Measurements from ENCODE around the gene ADAM17.
A peak's percentile ranks its signal among the peaks of the same experiment; 100 is the strongest.
"Not testable (repeated sequence)": the region's sequence is repeated elsewhere in the genome, so short reads cannot be mapped to it uniquely, and the experiment has no call there.

ADAM17 gene

GRCh38 chr2:9565436-9566153 lies 10.0 kb upstream of the ADAM17 start:
- no peak for DNase-seq

DNA sequence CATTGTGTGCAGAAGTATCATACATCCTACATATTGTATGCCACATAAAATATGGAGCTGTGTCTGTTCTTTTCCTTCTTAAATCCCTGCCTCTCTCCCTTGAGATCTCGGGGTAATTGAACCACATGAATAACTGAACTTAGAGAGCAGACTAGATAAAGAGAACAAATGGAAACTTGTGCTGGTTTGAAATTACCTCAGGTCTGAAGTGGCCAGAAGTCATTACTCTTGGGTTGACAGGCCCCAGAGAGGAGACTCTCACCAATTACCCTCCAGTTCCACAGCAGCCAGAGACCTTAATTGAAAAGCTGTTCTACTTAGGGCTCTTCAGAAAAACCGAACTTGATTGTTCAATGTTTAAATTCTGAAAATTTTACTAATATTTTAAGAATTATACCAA lies 5.0 kb upstream of the ADAM17 start:
- DNase-seq: no peak

- no peak for DNase-seq
Measured at GRCh38 chr2:9558948-9559381, 3.3 kb upstream of the ADAM17 start.

DNA sequence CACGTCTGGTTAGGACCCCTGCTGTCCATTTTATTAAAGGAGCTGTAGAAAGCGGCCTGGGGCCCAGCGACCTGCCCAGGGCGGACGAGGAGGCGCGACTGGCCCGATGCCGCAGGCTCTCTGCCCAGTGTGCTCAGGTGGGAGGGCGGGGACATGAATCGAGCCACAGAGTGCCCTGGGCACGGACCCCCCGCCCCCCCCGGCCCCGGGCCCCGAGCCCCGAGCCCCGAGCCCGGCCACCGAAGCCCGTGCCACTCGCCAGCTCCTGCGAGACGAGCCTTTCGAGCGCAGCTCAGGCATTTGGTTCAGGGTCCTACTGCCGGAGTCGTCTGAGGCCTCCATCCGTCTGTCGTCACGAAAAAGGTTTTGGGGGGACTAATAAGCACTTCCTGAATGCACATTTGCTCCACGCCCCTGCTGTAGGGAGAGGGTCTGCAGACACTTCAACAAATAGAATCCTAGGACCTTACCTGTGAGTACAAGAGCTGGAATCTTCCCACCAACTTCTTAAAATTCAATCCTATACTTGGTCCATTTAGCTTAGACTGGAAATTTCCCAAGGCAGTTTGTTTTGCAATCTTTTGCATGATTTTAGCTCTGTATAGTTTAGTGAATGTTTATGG lies 602 bp upstream of the ADAM17 start:
- DNase-seq: peak; percentile 28

- DNase-seq: peak; percentile 46
Measured at GRCh38 chr2:9554921-9555296, 721 bp downstream of the ADAM17 start.

- DNase-seq: no peak
Measured at GRCh38 chr2:9552219-9553178, 3.1 kb downstream of the ADAM17 start.

DNA sequence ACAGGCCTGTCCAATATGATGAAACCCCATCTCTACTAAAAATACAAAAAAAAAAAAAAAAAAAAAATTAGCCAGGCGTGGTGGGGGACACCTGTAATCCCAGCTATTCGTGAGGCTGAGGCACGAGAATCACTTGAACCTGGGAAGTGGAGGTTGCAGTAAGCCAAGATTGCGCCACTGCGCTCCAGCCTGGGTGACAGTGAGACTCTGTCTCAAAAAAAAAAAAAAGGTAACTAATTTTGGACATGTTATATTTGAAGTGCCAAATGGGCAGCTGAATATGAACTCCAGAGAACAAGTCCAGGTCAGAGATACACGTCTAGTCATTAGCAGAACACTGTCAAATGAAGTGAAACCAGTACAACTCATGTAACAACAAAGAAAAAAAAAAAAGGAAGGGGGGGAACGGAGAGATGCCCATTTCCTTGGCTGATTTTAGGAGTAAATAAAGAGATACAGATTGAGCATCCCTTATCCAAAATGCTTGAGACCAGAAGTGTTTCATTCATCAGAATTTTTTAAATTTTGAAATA lies 4.7 kb downstream of the ADAM17 start:
- DNase-seq: not testable (repeated sequence)

DNA sequence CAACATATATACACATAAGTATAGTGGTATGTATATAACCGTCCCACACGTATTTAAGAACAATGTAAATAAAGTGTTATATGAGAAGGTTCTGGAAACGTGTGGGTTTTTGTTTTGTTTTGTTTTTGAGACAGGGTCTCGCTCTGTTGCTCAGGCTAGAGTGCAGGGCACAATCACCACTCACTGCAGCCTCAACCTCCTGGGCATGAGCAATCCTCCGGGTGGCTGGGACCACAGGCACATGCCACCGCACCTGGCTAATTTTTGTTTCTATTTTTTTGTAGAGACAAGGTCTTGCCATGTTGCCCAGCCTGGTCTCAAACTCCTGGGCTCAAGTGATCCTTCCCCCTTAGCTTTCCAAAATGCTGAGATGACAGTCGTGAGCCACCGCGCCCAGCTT lies 6.2 kb downstream of the ADAM17 start:
- no peak for DNase-seq

DNA sequence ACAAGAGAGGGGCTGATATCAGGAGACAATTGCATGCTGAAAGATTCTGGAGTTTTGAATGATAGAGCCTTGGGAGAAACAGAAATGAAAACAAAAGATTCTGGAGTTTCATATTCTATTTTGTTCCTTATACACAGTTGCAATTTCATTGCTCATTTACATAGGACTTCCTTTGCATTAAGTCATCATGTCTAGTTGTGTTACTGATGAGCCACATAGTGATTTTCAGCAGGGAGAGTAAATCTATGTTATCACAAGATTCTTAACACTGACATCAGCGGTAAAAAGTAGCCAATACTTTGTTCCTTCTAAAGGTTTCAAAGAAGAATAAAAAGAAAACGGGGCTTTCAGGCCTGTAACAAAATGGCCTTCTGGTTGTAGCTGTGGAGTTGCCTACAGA lies 7.1 kb downstream of the ADAM17 start:
- no peak for DNase-seq

DNA sequence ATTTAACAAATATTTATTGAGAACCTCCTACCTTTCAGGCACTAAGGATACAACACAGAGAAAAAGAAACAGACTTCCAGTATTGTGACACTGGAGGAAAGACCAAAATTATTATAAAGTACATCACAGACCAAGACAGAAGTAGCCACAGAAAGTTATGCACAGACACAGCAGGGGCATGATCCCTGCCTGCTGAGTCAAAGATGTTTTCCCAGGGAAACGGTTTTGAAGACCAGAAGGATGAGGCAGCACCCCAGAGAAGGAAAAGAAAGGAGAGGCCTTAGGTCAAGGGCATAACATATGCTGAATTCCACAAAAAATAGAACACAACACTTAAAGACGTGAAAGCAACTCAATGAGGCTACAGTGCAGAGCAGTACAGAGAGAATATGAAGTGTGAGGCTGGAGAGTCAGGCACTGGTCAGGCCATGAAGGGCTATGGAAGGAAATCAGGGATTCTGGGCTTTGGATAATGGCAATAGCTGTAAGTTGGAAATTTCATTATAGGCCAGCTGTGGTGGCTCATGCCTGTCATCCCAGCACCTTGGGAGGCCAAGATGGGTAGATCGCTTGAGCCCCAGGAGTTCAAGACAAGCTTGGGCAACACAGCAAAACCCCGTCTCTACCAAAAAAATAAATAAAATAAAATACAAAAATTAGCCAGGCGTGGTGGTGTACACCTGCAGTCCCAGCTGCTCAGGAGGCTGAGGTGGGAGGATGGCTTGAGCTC lies 8.2 kb downstream of the ADAM17 start:
- no peak for DNase-seq

DNA sequence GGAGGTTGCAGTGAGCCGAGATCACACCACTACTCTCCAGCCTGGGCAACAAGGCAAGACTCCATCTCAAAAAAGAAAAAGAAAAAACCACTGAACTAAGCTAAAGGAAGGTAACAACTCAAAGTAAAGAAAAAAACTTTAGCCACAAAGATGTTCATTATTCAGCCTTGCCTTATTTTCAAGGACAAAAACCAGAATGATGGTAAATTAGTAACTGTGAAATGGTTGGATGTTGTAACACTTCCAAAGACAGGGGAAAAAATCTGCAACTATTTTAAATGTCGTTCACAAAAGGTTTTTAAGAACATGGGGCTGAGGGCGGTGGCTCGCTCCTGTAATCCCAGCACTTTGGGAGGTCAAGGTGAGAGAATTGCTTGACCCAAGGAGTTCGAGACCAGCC lies 10.1 kb downstream of the ADAM17 start:
- DNase-seq: no peak

- no peak for DNase-seq
Measured at GRCh38 chr2:9543557-9543956, 12.1 kb downstream of the ADAM17 start.

GRCh38 chr2:9539531-9539930 lies 16.1 kb downstream of the ADAM17 start:
- no peak for DNase-seq

- DNase-seq: no peak
Measured at GRCh38 chr2:9538000-9538507, 17.6 kb downstream of the ADAM17 start.

DNA sequence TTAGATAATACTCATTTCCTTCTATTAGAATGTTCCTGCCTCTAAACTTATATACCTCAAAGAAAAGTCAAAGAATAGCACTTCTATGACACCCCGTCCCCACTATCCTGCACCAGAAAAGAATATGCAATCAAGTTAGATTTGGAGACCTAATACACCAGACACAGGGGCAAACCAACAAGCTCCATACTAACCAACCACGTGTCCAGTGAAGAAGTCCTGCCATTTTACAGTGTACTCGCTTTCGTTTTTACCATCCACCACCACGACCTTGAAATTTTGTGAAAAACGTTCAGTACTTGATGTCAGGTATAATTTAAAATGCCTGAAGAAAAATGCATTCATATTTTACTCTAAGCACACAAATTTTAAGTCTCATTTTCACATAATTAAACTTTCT lies 19.1 kb downstream of the ADAM17 start:
- DNase-seq: no peak

DNA sequence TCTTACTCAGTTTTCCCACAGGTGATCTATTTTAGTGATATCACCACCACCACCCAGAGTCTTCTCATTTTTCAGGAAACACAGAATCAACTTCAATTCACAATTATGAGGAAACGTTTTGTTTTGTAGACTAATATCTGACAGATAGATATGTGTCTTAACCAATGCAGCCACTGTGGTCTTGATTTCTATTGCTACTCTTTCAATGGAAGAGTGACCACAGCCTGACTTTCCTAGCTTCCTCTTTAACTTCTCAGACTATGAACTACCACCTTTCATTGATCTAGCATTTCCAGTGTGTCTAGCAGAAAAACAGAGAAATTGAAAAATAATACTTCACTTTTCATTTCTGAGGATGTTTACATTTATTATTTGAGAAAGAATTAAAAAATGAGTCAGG lies 20.5 kb downstream of the ADAM17 start:
- DNase-seq: no peak

- DNase-seq: no peak
Measured at GRCh38 chr2:9533663-9534062, 22.0 kb downstream of the ADAM17 start.

GRCh38 chr2:9532421-9532820 lies 23.2 kb downstream of the ADAM17 start:
- no peak for DNase-seq

- DNase-seq: no peak
Measured at GRCh38 chr2:9527995-9528787, 27.4 kb downstream of the ADAM17 start.

- no peak for DNase-seq
Measured at GRCh38 chr2:9525266-9525665, 30.4 kb downstream of the ADAM17 start.

GRCh38 chr2:9524291-9524690 lies 31.3 kb downstream of the ADAM17 start:
- DNase-seq: no peak

GRCh38 chr2:9519250-9519649 lies 36.4 kb downstream of the ADAM17 start:
- DNase-seq: no peak

Measured in stimulated activated CD4-positive, alpha-beta T cell treated with anti-CD3 and anti-CD28 coated beads, Interleukin-4, amount 100 ng/mL, for 24 hours (primary cell).